OCI-LY1 (cell line): Measurements from ENCODE around the gene CD19.

Experiments used
- H2AFZ ChIP-seq: fragments of 200-600 bp; sonication (generic), shearing (Covaris generic); 2 replicates; pipeline ENCODE4 v1.6.0; 2014; ENCODE audit warnings: antibody characterized with exemption, mild to moderate bottlenecking, low read length
- H3F3A ChIP-seq: fragments of 200-600 bp; sonication (generic), shearing (Covaris generic); 2 replicates; pipeline ENCODE4 v1.6.0; 2014; ENCODE audit warnings: mild to moderate bottlenecking, antibody characterized with exemption, low read length, moderate library complexity; ENCODE audit not compliant: insufficient read depth
- H3K27ac ChIP-seq: fragments of 200-600 bp; sonication (generic); 2 replicates; pipeline ENCODE4 v1.5.1; 2014; ENCODE audit warnings: low read length, mixed run types, mild to moderate bottlenecking, low read depth; ENCODE audit not compliant: poor library complexity, severe bottlenecking
- H3K27me3 ChIP-seq: fragments of 200-600 bp; sonication (generic); 2 replicates; pipeline ENCODE4 v1.6.0; 2014; ENCODE audit warnings: antibody characterized with exemption, mild to moderate bottlenecking, low read length, moderate library complexity; ENCODE audit not compliant: insufficient read depth
- H3K36me3 ChIP-seq: fragments of 200-600 bp; sonication (generic); 2 replicates; pipeline ENCODE4 v1.6.1; 2014; ENCODE audit warnings: mild to moderate bottlenecking, antibody characterized with exemption, low read length, moderate library complexity, mixed read lengths; ENCODE audit not compliant: insufficient read depth
- H3K4me1 ChIP-seq: fragments of 200-600 bp; sonication (generic); 2 replicates; pipeline ENCODE4 v1.5.1; 2014; ENCODE audit warnings: mild to moderate bottlenecking, low read length, moderate library complexity; ENCODE audit not compliant: insufficient read depth, severe bottlenecking
- H3K4me2 ChIP-seq: fragments of 200-600 bp; sonication (generic), shearing (Covaris generic); 2 replicates; pipeline ENCODE4 v1.6.1; 2014; ENCODE audit warnings: low read length
- H3K4me3 ChIP-seq: fragments of 200-600 bp; sonication (generic); 2 replicates; pipeline ENCODE4 v1.5.1; 2014; ENCODE audit warnings: low read length, low read depth, mild to moderate bottlenecking, mixed read lengths; ENCODE audit not compliant: poor library complexity, severe bottlenecking
- H3K79me2 ChIP-seq: fragments of 200-600 bp; shearing (Covaris generic); 2 replicates; pipeline ENCODE4 v1.6.1; 2016; ENCODE audit warnings: mixed run types, low read length, mixed read lengths; ENCODE audit not compliant: insufficient read depth
- H3K9ac ChIP-seq: fragments of 200-600 bp; sonication (generic), shearing (Covaris generic); 2 replicates; pipeline ENCODE4 v1.6.1; 2014; ENCODE audit warnings: mild to moderate bottlenecking, low read length, mixed read lengths
- H3K9me2 ChIP-seq: fragments of 200-600 bp; sonication (generic), shearing (Covaris generic); 2 replicates; pipeline ENCODE4 v1.6.1; 2014; ENCODE audit warnings: low read depth, mild to moderate bottlenecking, low read length, mixed read lengths
- H3K9me3 ChIP-seq: fragments of 200-600 bp; shearing (Covaris generic); 2 replicates; pipeline ENCODE4 v1.6.1; 2014; ENCODE audit warnings: low read length, mixed read lengths
- H4K20me1 ChIP-seq: fragments of 200-600 bp; sonication (generic), shearing (Covaris generic); 2 replicates; pipeline ENCODE4 v1.6.0; 2016; ENCODE audit warnings: mild to moderate bottlenecking, low read length; ENCODE audit not compliant: insufficient read depth
- EZH2 ChIP-seq: fragments of 200-600 bp; sonication (generic), shearing (Covaris generic); IDR thresholded peaks from 2 replicates; pipeline ENCODE4 v1.8.0; 2017; ENCODE audit warnings: borderline replicate concordance, mixed run types, mild to moderate bottlenecking, antibody characterized with exemption, low read length, moderate library complexity, mixed read lengths
- TF ChIP-seq, protein P1 (sequence below): fragments of 200-600 bp; sonication (generic), shearing (Covaris generic); IDR thresholded peaks from 2 replicates; pipeline ENCODE4 v1.5.1; 2017; ENCODE audit warnings: mild to moderate bottlenecking, antibody characterized with exemption, low read length, moderate library complexity, mixed read lengths

CD19 gene

DNA sequence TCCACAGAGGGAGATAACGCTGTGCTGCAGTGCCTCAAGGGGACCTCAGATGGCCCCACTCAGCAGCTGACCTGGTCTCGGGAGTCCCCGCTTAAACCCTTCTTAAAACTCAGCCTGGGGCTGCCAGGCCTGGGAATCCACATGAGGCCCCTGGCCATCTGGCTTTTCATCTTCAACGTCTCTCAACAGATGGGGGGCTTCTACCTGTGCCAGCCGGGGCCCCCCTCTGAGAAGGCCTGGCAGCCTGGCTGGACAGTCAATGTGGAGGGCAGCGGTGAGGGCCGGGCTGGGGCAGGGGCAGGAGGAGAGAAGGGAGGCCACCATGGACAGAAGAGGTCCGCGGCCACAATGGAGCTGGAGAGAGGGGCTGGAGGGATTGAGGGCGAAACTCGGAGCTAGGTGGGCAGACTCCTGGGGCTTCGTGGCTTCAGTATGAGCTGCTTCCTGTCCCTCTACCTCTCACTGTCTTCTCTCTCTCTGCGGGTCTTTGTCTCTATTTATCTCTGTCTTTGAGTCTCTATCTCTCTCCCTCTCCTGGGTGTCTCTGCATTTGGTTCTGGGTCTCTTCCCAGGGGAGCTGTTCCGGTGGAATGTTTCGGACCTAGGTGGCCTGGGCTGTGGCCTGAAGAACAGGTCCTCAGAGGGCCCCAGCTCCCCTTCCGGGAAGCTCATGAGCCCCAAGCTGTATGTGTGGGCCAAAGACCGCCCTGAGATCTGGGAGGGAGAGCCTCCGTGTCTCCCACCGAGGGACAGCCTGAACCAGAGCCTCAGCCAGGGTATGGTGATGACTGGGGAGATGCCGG lies 769 bp downstream of the CD19 start:
- peak overlapping the region; percentile 80 for H3K4me3 ChIP-seq
- TF ChIP-seq EZH2, result no peak
- TF ChIP-seq, protein P1, sequence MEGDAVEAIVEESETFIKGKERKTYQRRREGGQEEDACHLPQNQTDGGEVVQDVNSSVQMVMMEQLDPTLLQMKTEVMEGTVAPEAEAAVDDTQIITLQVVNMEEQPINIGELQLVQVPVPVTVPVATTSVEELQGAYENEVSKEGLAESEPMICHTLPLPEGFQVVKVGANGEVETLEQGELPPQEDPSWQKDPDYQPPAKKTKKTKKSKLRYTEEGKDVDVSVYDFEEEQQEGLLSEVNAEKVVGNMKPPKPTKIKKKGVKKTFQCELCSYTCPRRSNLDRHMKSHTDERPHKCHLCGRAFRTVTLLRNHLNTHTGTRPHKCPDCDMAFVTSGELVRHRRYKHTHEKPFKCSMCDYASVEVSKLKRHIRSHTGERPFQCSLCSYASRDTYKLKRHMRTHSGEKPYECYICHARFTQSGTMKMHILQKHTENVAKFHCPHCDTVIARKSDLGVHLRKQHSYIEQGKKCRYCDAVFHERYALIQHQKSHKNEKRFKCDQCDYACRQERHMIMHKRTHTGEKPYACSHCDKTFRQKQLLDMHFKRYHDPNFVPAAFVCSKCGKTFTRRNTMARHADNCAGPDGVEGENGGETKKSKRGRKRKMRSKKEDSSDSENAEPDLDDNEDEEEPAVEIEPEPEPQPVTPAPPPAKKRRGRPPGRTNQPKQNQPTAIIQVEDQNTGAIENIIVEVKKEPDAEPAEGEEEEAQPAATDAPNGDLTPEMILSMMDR, result no peak
- no peaks in the 10 kb centered on the region for H3K9me2 ChIP-seq
- H3K79me2 ChIP-seq, result peaks cover 5% of the 10 kb centered on the region; the same call in 1 of the 2 replicates
- peak overlapping the region; percentile 93 for H3K9ac ChIP-seq
- 0 out of 2 replicates have a peak overlapping the region, but pooled peaks have one; percentile 15 for H2AFZ ChIP-seq
- H3K9me3 ChIP-seq, result no peaks in the 10 kb centered on the region
- H3F3A ChIP-seq, result peaks cover 5% of the 10 kb centered on the region; the same call in 1 of the 2 replicates
- peak overlapping the region; percentile 84 for H3K4me2 ChIP-seq
- H3K27me3 ChIP-seq, result no peaks in the 10 kb centered on the region
- peaks cover 34% of the 10 kb centered on the region for H3K4me1 ChIP-seq
- no peaks in the 10 kb centered on the region for H4K20me1 ChIP-seq
- H3K36me3 ChIP-seq, result peaks cover 25% of the 10 kb centered on the region
- peak overlapping the region; percentile 97 for H3K27ac ChIP-seq

DNA sequence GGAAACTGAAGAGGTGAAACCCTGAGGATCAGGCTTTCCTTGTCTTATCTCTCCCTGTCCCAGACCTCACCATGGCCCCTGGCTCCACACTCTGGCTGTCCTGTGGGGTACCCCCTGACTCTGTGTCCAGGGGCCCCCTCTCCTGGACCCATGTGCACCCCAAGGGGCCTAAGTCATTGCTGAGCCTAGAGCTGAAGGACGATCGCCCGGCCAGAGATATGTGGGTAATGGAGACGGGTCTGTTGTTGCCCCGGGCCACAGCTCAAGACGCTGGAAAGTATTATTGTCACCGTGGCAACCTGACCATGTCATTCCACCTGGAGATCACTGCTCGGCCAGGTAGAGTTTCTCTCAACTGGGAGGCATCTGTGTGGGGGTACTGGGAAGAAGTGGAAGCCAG lies 1.4 kb downstream of the CD19 start:
- Histone ChIP-seq H3K4me1 (peaks cover 34% of the 10 kb centered on the region), H3K27ac (peak overlapping the region; percentile 97), H3K36me3 (peaks cover 31% of the 10 kb centered on the region), H3F3A (peaks cover 5% of the 10 kb centered on the region; the same call in 1 of the 2 replicates), H2AFZ (no peak overlapping the region), H3K4me3 (peak overlapping the region; percentile 80), H3K79me2 (peaks cover 5% of the 10 kb centered on the region; the same call in 1 of the 2 replicates), H4K20me1 (no peaks in the 10 kb centered on the region), H3K27me3 (no peaks in the 10 kb centered on the region), H3K4me2 (peak overlapping the region; percentile 84), H3K9me3 (no peaks in the 10 kb centered on the region), H3K9me2 (no peaks in the 10 kb centered on the region), H3K9ac (peak overlapping the region; percentile 93)
- TF ChIP-seq, protein P1, result no peak

DNA sequence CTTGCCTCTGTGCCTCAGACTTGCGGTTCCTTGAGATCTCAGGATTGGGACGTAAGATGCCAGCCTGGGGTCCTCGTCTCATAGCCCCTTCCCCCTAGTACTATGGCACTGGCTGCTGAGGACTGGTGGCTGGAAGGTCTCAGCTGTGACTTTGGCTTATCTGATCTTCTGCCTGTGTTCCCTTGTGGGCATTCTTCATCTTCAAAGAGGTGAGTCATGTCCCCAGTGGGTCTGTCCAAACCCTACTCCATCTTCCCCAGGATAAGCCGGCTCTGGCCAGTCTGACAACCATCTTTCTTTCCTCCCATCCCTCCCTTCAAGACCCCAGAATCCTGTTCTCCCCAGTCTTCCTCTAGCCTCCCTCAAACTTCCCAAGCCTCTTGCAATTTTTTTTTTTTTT lies 3.6 kb downstream of the CD19 start:
- H3K9me3 ChIP-seq, result no peaks in the 10 kb centered on the region
- H3K4me2 ChIP-seq, result no peak overlapping the region

More for the DNA sequence above, 3.6 kb downstream of the CD19 start:
- Histone ChIP-seq H3K27ac (no peak overlapping the region), H3K9me2 (no peaks in the 10 kb centered on the region), H3K36me3 (peaks cover 42% of the 10 kb centered on the region), H3K9ac (no peak overlapping the region), H3K4me1 (peaks cover 32% of the 10 kb centered on the region), H2AFZ (no peak overlapping the region), H3K4me3 (no peak overlapping the region), H4K20me1 (no peaks in the 10 kb centered on the region), H3F3A (peaks cover 5% of the 10 kb centered on the region; the same call in 1 of the 2 replicates), H3K27me3 (no peaks in the 10 kb centered on the region), H3K79me2 (peaks cover 5% of the 10 kb centered on the region; the same call in 1 of the 2 replicates)
- TF ChIP-seq EZH2, result no peak
- TF ChIP-seq, protein P1, result no peak
